ELR (cell line): ENCODE measurements around the gene AURKB.

Experiments used
- DNase-seq: peaks from one replicate; pipeline ENCODE4 v3.0.0-alpha.2; 2015; ENCODE audit warnings: low read depth

Gene AURKB

DNA sequence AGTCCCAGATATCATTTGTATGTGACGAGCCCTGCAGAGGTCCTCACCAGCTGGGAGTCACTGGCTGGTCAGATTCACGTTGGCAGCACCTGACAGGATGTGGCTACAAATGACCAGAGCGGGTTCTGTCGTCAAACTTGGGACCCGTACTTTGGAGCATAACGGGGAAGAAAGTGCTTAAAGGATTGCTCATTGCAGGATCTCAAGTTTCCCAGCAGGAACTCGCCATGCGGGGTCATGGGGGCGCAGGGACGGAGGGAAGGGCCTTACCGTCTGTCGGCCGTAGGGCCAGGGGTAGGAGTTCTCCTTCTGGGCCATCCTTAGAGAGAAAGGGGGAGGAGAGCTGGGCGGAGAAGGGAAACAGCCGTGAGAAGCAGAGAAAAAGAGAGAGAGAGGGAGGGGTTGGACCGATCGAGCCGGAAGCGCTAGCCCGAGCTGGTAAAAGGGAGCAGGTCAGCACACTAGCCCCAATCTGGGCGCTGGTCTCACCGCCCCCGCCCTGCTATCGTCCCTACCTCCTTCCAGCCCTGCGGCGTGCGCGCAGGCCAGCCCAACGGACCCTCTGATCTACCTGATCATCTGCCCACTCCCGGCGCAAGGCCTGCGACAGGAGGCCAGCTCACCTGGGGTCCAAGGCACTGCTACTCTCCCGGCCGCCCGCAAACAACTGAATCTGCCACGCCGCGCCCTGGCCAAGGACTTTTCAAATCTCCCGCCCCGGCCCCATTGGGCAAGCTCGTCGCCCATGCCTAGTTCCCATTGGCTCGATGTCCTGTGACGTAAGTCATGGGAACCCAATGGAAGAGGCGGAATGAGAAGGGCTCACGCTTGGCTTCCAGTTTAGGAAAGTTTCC lies at the start of gene AURKB:
Gene AURKB, minus strand, starts transcription at position 669 of the 854 bp plus-strand sequence. Its CDS starts 351 bp downstream, at position 318.
- peak; percentile 99 for DNase-seq

DNA sequence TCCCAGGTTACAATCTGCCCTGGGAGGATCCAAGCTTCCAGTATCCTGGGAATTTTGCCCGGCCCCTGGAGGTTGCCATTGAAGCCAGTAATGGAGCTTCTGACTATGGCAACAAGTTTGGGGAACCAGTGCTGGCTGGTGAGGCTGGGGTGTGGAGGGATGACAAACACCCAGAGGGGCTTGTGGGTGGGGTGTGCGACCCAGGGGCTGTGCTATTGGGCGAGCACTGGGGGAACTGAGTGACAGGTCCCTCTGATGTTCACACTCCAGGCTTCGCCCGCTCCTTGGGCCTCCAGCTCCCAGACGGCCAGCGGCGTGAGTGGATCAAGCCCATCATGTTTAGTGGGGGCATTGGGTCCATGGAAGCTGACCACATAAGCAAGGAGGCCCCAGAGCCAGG lies 47.4 kb upstream of the AURKB start:
- DNase-seq, result no peak

DNA sequence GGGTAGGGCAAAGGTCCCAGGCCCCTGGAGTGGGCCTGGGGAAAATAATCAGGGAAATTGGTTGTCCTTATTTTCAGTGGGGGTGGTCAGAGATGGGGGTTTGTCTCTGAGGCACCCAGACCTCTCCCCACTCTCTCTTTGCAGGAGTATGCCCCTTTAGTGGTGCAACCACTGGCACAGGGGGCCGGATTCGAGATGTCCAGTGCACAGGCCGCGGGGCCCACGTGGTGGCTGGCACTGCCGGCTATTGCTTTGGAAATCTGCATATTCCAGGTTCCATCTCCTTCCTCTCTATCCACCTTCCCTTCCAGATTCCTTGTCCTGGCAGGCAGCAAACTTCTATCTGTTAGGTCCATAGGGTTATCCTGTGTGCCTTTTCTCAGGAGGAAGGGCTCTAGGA lies 46.3 kb upstream of the AURKB start:
- DNase-seq, result no peak

DNA sequence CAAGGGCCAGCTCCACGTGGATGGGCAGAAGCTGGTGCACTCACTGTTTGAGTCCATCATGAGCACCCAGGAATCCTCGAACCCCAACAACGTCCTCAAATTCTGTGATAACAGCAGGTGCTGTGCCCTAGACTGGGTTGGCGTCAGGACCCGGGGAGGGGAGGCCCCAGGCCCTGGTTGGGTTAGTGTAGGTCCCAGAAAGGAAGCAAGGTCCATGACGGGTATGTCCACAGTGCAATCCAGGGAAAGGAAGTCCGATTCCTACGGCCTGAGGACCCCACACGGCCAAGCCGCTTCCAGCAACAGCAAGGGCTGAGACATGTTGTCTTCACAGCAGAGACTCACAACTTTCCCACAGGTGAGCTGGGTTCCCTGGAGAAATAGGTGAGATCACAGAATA lies 45.9 kb upstream of the AURKB start:
- no peak for DNase-seq

DNA sequence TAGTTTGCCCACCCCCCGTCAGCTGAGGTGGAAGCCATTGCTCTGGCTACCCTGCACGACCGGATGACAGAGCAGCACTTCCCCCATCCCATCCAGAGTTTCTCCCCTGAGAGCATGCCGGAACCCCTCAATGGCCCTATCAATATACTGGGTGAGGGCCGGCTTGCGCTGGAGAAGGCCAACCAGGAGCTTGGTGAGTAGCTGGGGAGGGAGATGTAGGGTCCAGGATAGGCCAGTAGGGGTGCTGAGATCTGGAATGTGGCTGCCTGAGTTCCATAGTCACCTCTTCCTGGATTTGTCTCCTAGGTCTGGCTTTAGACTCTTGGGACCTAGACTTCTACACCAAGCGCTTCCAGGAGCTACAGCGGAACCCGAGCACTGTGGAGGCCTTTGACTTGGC lies 45.1 kb upstream of the AURKB start:
- DNase-seq, result peak; percentile 42

DNA sequence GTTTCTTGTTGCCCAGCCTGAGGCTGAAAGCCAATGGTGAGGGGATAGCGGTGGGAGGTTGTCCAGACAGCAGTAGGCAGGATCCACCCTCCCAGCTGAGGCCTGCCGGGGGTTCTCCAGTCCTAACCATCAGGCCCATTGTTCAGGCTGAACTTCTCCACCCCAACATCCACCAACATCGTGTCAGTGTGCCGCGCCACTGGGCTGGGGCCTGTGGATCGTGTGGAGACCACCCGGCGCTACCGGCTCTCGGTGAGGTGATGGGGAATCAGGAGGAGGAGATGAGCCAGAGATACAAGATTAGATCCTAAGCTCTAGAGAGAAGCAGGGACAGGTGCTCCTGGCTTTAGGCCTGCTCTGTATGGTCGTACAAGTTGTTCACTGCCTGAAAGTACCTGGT lies 44.5 kb upstream of the AURKB start:
- no peak for DNase-seq

DNA sequence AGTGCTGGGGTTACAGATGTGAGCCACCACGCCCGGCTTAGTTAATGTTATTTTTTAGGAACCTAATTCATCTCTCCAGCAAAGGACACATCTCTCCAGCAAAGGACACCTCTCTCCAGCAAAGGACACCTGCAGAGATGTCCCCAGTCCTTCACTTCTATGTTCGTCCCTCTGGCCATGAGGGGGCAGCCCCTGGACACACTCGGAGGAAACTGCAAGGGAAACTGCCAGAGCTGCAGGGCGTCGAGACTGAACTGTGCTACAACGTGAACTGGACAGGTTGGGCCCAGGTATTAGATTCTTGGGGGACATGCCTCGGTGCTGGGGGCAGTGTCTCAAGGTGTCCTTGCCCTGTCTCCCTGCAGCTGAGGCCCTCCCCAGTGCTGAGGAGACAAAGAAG lies 43.4 kb upstream of the AURKB start:
- DNase-seq, result peak; percentile 30

DNA sequence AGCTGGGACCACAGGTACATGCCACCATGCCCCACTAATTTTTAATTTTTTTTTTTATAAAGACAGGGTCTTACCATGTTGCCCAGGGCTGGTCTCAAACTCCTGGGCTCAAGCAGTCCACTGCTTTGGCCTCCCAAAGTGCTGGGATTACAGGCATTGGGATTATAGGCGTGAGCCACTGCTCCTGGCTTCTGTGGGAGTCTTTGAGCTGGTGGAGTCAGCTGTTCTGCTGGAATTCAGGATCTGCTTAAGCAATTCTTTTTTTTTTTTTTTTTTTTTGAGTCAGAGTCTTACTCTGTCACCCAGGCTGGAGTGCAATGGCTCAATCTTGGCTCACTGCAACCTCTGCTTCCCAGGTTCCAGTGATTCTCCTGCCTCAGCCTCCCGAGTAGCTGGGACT lies 41.0 kb upstream of the AURKB start:
- DNase-seq, result peak; percentile 17

DNA sequence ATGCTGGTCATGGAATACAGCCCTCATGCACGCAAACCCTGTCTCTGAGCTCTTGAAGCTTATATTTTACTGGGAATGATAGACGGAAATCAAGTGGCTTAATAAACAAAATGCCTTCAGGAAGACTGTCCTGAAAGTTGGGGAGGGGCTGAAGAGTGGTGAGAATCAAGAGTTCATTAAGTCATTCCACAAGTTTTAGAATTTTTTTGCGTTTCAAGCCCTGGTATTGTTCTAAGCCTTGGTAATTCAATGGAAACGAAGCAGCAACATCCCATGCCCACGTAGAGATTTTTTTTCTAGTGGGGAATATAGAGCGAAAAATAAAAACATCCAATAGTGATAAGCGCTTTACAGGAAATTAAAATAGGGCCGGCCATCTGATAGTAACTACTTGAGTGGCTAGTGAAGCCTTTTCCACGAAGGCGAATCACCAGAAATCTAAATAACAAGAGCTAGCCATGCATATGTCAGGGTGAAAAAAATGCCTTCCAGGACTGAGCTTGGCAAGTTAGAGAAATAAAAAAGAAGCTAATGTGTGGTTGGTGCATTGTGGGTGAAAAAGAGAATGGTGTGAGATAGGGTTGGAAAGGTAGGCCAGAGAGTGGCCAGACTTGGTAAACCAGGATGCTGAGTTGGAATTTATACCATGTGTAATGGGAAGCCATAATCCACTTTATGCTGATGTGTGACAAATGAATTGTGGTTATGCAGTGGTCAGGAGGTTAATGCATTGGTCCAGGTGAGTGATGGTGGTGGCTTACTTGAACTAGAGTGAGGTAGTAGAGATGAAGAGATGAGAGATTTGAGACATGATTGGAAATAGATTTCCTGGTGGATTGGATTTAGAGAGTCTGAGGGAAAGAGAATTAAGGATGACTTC lies 39.5 kb upstream of the AURKB start:
- peak; percentile 33 for DNase-seq

DNA sequence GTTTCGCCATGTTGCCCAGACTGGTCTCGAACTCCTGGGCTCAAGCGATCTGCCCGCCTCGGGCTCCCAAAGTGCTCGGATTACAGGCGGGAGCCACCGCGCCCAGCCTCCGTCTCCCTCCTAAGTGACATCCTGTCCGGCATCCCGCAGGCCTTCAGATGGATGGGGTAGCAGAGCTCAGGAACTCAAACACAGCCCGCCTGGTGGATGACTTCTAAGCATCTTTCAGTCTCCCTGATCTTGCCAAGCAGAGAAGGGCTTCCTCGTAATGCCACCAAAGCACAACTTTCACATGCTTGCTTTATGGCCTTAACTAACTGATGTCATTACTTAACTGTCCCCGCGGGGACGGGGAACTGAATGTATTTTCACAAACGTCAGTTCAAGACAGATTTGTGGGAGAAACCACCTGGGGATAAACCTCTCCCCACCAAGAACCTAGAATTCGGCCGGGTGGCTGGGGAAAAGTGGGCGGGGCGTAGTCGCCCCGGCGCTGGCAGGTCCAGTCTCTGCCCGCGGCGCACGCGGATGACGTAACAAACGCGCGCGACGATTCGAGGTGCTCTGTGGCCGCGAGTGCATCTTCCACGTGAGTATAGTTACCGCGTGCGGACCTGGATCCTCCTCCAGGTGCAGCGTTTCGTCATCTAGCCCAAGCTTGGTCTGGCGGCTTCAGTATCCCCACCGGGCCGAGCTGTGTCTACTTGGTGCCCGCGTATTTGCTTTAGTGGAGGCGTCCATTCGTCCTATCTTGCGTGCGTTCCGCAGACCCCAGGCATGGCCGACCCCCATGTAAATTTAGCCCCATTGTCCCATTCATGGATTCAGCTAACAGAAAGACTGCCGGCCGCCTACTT lies 38.6 kb upstream of the AURKB start, which contains the start of gene PFAS:
Gene PFAS, plus strand, starts transcription at position 539 of the 857 bp plus-strand sequence. CDS start 4,649 bp downstream, outside the sequence.
- peak; percentile 96 for DNase-seq

DNA sequence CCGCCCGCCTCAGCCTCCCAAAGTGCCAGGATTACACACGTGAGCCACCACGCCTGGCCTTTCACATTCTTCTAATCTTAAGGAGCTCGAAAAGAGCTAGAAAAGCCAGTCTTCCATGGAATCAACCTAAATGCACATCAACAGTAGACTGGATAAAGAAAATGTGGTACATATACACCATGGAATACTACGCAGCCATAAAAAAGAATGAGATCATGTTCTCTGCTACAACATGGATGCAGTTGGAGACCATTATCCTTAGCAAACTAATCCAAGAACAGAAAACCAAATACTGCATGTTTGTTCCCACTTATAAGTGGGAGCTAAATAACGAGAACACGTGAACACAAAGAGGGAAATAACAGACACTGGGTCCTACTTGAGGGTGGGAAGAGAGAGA lies 34.4 kb upstream of the AURKB start:
- DNase-seq, result no peak

DNA sequence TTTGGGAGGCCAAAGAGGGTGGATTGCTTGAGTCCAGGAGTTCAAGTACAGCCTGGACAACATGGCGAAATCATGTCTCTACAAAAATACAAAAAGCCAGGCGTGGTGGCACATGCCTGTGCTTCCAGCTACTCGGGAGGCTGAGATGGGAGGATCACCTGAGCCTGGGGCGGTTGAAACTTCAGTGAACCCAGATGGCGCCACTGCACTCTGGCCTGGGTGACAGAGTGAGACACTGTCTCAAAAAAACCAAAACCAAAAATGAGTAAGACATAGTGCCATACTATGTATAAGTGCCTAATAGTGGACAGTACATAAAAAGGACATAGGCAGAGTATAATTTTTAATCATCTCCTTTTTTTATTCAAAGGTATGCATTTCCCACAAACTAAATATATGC lies 33.5 kb upstream of the AURKB start:
- no peak for DNase-seq

DNA sequence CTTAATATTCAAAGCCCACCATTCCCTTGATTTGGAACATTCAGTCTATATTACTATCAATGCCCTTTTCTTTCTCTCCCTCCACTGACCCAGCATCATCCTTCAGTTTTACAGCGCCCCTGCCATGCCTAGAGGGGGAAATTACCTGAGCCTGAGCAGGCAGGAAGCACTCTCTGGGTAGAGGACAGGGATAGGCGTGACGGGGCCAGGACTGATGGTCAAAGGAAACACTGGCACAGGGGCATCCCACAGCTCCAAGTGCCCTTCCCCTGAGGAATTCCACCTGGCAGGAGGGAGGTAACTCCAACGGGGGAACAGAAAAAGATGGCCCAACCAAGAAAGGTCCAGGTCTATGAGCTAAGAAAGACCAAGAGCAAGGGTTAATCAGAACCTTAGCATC lies 27.5 kb upstream of the AURKB start:
- no peak for DNase-seq

DNA sequence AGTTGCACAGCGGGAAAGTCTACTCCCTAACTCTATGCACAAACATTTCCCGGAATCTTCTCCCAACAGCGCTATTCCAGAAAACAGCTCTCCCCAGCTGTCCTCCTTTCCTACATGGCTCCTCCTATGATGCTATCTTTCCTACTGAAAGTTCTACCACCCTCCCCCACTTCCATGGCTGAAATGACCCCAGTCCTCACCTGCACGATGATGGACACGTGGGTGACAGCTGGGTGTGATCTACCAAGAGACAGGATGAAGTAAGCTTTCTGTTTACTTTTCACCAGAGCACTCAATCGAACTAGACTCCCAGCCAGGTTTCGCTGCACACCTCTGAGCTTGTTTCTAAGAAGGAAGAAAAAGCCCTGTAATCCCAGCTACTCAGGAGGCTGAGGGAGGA lies 26.8 kb upstream of the AURKB start:
- no peak for DNase-seq

DNA sequence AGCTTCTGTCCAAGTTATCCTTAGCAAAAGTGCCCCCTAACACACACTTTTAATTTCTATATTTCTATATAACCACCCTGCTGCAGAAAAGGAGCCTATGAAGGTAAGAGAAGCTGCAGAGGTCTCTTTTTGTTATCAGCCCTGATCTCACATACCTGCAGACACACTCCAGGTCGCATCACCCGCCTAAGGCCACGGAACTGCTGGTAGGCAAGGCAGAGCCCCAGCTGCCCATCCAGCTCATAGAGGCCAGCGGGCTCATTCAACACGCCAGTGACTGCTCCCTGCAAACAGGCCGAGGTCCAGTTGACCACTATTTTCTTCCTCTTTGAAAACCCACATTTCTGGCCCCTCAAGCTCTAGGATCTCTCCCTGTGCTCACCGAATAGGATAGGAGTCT lies 25.3 kb upstream of the AURKB start:
- DNase-seq, result no peak

DNA sequence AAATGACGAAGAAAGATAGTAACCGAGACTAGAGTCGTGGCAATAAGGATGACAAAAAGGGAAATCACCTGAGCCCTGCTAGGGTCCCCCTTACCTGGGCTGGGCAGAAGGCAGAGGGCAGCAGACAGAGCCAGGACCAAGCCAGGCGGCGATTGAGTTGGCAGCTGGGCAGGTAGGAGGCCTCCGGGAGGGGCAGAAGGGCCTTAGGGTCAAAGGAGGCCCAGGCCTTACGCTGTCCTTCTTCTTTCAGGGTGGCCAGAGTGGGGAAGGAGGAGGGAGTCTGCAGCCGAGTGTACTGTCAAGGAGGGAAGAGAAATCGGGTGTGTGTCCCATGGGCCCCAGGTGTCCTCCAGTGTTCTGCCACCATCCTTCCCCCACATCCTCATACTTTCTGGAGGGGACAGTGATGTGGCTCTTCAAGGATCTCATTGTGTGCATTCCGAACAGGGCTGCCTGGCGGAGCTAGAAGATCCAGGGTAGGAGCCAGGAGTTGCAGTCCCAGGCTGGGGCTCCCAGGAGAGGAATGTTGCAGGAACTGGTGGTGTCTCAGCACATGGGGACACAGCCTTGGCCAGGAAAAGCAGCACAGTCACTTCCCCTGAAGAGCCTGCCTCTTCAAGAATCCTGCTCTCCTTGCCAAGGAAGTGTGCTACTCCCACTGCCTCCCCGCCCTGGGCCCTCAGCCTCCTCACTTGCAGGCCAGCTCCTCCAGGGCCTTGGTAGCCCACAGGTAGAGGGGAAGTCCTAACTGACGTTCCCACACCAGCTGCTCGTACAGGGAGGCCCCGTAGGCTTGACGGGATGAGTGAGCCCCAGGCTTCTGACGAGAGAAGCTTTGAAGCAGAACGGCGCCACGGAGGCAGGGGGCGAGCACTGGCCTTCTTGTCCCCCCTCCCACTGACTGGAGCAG lies 24.2 kb upstream of the AURKB start:
- no peak for DNase-seq

DNA sequence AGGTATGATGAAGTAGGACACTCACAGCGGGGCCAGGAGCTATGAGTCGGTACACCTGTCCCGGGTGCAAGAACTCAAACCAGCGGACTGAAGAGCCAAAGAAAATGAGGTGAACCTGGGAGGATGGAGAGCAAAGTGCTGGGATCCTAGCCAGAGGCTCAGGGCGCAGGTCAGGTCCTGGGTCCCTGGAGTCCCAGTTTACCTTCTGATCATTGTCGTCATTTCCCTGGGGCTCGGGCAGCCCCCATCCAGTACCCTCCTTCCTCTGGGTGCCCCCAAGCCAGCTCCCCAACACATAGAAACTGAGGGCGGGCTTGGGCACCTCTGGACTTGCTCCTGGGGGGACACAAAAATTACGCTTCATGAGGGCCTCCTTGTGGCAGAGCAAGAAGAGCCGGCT lies 21.3 kb upstream of the AURKB start:
- no peak for DNase-seq

DNA sequence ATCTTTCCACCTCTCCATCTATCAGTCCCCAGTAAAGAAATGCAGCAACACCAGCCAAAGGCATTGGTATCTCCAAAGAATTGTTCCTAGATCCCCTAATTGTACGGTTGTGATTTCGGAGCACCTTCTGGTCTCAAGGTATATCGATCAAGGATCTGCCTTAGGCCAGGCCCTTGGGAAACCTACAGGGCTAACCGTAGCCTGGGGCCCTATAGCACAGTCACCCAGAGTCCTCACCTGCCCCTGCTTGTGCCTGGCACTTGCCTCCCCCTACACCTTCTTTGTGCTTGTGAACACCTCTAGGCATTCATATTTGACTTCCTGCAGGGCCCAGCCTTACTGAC lies 16.8 kb upstream of the AURKB start:
- no peak for DNase-seq

DNA sequence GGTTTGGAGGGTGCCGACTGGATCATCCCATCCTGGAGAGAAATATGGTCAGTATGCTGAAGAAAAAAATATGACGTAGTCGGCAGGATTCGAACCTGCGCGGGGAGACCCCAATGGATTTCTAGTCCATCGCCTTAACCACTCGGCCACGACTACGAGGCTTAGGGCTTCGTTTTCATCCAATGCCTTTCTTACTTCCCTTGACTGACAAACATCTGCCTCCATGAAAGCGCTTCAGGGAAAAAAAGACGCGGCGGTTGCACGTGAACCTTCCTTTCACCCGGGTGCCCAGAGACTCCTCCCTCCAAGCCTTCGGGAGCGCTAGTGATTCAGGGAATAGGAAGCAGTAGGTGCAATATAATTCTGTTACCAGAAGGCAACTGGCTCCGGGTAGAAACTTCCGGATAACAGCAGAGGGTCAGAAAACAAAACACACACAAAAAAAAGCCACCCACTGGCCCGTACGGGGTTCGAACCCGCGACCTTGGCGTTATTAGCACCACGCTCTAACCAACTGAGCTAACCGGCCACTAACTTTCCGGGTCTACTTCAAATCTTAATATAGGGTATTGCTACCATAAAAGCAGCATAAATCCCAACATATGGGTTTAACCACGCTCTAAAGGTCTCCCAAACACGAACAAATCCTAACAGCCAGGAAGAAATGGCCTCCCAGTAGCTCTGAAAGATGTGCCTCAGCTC lies 16.3 kb upstream of the AURKB start:
- peak; percentile 93 for DNase-seq

DNA sequence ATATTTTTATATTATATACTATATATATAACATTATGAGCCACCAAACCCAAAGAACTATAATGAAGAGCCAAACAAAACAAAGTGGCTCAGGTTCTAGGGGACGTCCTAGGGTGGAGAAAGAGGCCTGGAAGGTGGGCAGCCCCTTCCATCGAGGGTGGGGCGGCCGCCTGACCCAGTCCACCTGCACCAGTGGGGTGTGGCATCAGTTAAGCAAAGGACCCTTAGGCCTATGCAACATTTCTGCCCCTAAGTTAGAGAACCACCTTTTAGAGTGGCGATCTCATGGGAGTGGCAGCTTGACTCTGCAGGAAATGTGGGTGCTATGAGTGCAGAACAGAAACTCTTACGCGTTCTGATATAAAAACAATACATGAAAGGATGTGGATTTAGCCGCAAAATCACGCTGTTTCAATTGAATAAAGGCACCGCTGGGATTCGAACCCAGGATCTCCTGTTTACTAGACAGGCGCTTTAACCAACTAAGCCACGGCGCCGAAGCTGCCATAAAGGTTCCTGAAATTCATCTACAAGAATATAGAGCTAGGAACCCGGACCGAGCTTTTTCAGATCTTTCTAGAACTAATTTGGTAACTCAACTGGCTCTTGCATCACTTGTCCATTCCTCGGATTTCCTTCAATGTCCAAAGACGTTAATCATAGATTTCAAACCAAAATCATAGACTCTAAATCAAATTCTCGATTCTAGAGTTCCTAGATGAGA lies 15.6 kb upstream of the AURKB start:
- DNase-seq, result peak; percentile 91
